SJSA1 (cell line): ENCODE measurements around the gene PLXND1. TPM values are rescaled to one million over a fixed set of nuclear protein-coding genes. Genes with fewer than 3 reads are reported as not detected.

Experiments used
- DNase-seq, 2 experiments: peaks; one replicate each; pipeline ENCODE4 v3.0.0-alpha.2; 2015 to 2020; ENCODE audit warnings: low spot score in 2 of 2, low read depth in 1 of 2
- H3K27ac ChIP-seq: fragments of 250-450 bp; sonication (Bioruptor Pico); 2 replicates; pipeline ENCODE4 v1.5.1; 2020; ENCODE audit warnings: mild to moderate bottlenecking, moderate library complexity
- H3K27me3 ChIP-seq: fragments of 250-450 bp; sonication (Bioruptor Pico); replicated peaks from 2 replicates; pipeline ENCODE4 v1.5.1; 2020; ENCODE audit warnings: mild to moderate bottlenecking, moderate library complexity
- H3K36me3 ChIP-seq: fragments of 250-450 bp; sonication (Bioruptor Pico); 2 replicates; pipeline ENCODE4 v1.5.1; 2020; ENCODE audit warnings: mild to moderate bottlenecking
- H3K4me1 ChIP-seq: fragments of 250-450 bp; sonication (Bioruptor Pico); replicated peaks from 2 replicates; pipeline ENCODE4 v1.6.1; 2021; ENCODE audit warnings: mild to moderate bottlenecking
- H3K4me3 ChIP-seq: fragments of 250-450 bp; sonication (Bioruptor Pico); 2 replicates; pipeline ENCODE4 v1.5.1; 2020; ENCODE audit warnings: mild to moderate bottlenecking
- H3K9me3 ChIP-seq: fragments of 250-450 bp; sonication (Bioruptor Pico); replicated peaks from 2 replicates; pipeline ENCODE4 v1.5.1; 2020; ENCODE audit warnings: mild to moderate bottlenecking
- total RNA-seq: library from RNA; depleted of rRNA; stranded (reverse); fragments of >200 nt; shearing (Covaris generic); gene quantifications from 2 replicates; pipeline ENCODE4 v1.2.3, GENCODE V29; 2014

The PLXND1 gene
- total RNA-seq, 1 experiment from 2014 or later: 80.1 TPM

GRCh38 chr3:129597087-129597999 lies 9.1 kb downstream of the PLXND1 start:
- H3K27ac ChIP-seq: peak overlapping the region; percentile 75
- peak; percentile 14 to 65 for DNase-seq
- peaks cover 57% of the 10 kb centered on the region for H3K4me1 ChIP-seq
- H3K27me3 ChIP-seq: no peaks in the 10 kb centered on the region
- no peak overlapping the region for H3K4me3 ChIP-seq
- H3K36me3 ChIP-seq: peaks cover 33% of the 10 kb centered on the region
- no peaks in the 10 kb centered on the region for H3K9me3 ChIP-seq

- no peaks in the 10 kb centered on the region for H3K27me3 ChIP-seq
- H3K36me3 ChIP-seq: peaks cover 31% of the 10 kb centered on the region
- H3K4me1 ChIP-seq: peaks cover 55% of the 10 kb centered on the region
- H3K9me3 ChIP-seq: no peaks in the 10 kb centered on the region
- DNase-seq: peak; percentile 96 to 97
- no peak overlapping the region for H3K4me3 ChIP-seq
- peak overlapping the region; percentile 75 for H3K27ac ChIP-seq
Measured at GRCh38 chr3:129596194-129597086, 10.0 kb downstream of the PLXND1 start.

- Histone ChIP-seq H3K27ac (peak overlapping the region; percentile 75), H3K4me1 (peaks cover 54% of the 10 kb centered on the region), H3K27me3 (no peaks in the 10 kb centered on the region), H3K9me3 (no peaks in the 10 kb centered on the region), H3K36me3 (peaks cover 31% of the 10 kb centered on the region), H3K4me3 (no peak overlapping the region)
- no peak for DNase-seq
Measured at GRCh38 chr3:129595544-129596193, 10.8 kb downstream of the PLXND1 start.

- H3K27me3 ChIP-seq: no peaks in the 10 kb centered on the region
- no peaks in the 10 kb centered on the region for H3K9me3 ChIP-seq
- peaks cover 51% of the 10 kb centered on the region for H3K4me1 ChIP-seq
- H3K4me3 ChIP-seq: no peak overlapping the region
- H3K36me3 ChIP-seq: peaks cover 31% of the 10 kb centered on the region
- 0 out of 2 replicates have a peak overlapping the region, but pooled peaks have one; percentile 75 for H3K27ac ChIP-seq
- DNase-seq: no peak
Measured at GRCh38 chr3:129594907-129595390, 11.5 kb downstream of the PLXND1 start.

- Histone ChIP-seq H3K4me1 (peaks cover 45% of the 10 kb centered on the region), H3K36me3 (peaks cover 31% of the 10 kb centered on the region), H3K27ac (no peak overlapping the region), H3K9me3 (no peaks in the 10 kb centered on the region), H3K27me3 (no peaks in the 10 kb centered on the region), H3K4me3 (no peak overlapping the region)
- DNase-seq: no peak
Measured at GRCh38 chr3:129594409-129594808, 12.1 kb downstream of the PLXND1 start.

- no peak overlapping the region for H3K4me3 ChIP-seq
- DNase-seq: no peak
- peaks cover 39% of the 10 kb centered on the region for H3K4me1 ChIP-seq
- H3K27ac ChIP-seq: no peak overlapping the region
- no peaks in the 10 kb centered on the region for H3K9me3 ChIP-seq
- no peaks in the 10 kb centered on the region for H3K27me3 ChIP-seq
- peaks cover 28% of the 10 kb centered on the region for H3K36me3 ChIP-seq
Measured at GRCh38 chr3:129593595-129594339, 12.7 kb downstream of the PLXND1 start.

- Histone ChIP-seq H3K27ac (no peak overlapping the region), H3K4me3 (no peak overlapping the region), H3K4me1 (peaks cover 33% of the 10 kb centered on the region), H3K27me3 (no peaks in the 10 kb centered on the region), H3K9me3 (no peaks in the 10 kb centered on the region), H3K36me3 (peaks cover 28% of the 10 kb centered on the region)
- DNase-seq: no peak
Measured at GRCh38 chr3:129593230-129593594, 13.3 kb downstream of the PLXND1 start.

GRCh38 chr3:129592381-129593131 lies 13.9 kb downstream of the PLXND1 start:
- no peaks in the 10 kb centered on the region for H3K9me3 ChIP-seq
- H3K27me3 ChIP-seq: no peaks in the 10 kb centered on the region
- H3K27ac ChIP-seq: no peak overlapping the region
- no peak overlapping the region for H3K4me3 ChIP-seq
- H3K36me3 ChIP-seq: peaks cover 28% of the 10 kb centered on the region
- H3K4me1 ChIP-seq: peaks cover 27% of the 10 kb centered on the region
- DNase-seq: no peak

- Histone ChIP-seq H3K4me1 (peaks cover 21% of the 10 kb centered on the region), H3K27ac (no peak overlapping the region)
- no peak for DNase-seq
Measured at GRCh38 chr3:129591932-129592331, 14.5 kb downstream of the PLXND1 start.

GRCh38 chr3:129590215-129590614 lies 16.3 kb downstream of the PLXND1 start:
- DNase-seq: no peak
- Histone ChIP-seq H3K4me3 (no peak overlapping the region), H3K36me3 (peaks cover 32% of the 10 kb centered on the region), H3K27ac (no peak overlapping the region), H3K27me3 (no peaks in the 10 kb centered on the region), H3K9me3 (no peaks in the 10 kb centered on the region), H3K4me1 (peaks cover 4% of the 10 kb centered on the region)

More at GRCh38 chr3:129591932-129592331, 14.5 kb downstream of the PLXND1 start:
- Histone ChIP-seq H3K27me3 (no peaks in the 10 kb centered on the region), H3K4me3 (no peak overlapping the region), H3K36me3 (peaks cover 25% of the 10 kb centered on the region), H3K9me3 (no peaks in the 10 kb centered on the region)

GRCh38 chr3:129587566-129588210 lies 18.8 kb downstream of the PLXND1 start:
- peaks cover 4% of the 10 kb centered on the region; the same call in 1 of the 2 replicates for H3K4me1 ChIP-seq
- no peak for DNase-seq
- no peaks in the 10 kb centered on the region for H3K27me3 ChIP-seq
- H3K27ac ChIP-seq: no peak overlapping the region
- H3K36me3 ChIP-seq: peaks cover 50% of the 10 kb centered on the region
- no peaks in the 10 kb centered on the region for H3K9me3 ChIP-seq
- H3K4me3 ChIP-seq: no peak overlapping the region
